HG03175 (cell line): ENCODE results near the gene TSEN2.
"Not testable (repeated sequence)": the region's sequence is repeated elsewhere in the genome, so short reads cannot be mapped to it uniquely, and the experiment has no call there.

Experiments used
- ATAC-seq: cut with Tn5 transposase; IDR thresholded peaks from one replicate; pipeline ENCODE4 v1.9.1; 2021; ENCODE audit warnings: mild to moderate bottlenecking, moderate library complexity; ENCODE audit not compliant: unreplicated experiment

Gene TSEN2

DNA sequence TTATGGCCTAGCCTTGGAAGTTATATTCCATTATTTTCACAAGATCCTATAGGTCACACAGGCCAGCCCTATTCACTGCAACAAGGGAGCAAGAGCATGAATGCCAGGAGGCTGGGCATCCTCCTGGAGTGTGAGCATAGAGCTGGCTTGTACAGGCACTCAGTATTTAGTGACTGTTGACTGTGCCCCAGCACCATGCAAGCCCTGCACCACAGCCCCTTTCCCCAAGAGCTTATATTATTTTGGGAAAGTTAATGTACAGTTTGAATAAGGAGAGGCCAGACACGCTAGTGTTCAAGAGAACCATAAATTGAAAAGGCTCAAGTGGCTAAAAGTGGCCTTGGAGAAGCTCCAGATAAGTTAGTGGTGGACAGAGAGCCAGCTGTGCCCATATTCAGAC is 32.3 kb upstream of the TSEN2 start:
- no peak for ATAC-seq

DNA sequence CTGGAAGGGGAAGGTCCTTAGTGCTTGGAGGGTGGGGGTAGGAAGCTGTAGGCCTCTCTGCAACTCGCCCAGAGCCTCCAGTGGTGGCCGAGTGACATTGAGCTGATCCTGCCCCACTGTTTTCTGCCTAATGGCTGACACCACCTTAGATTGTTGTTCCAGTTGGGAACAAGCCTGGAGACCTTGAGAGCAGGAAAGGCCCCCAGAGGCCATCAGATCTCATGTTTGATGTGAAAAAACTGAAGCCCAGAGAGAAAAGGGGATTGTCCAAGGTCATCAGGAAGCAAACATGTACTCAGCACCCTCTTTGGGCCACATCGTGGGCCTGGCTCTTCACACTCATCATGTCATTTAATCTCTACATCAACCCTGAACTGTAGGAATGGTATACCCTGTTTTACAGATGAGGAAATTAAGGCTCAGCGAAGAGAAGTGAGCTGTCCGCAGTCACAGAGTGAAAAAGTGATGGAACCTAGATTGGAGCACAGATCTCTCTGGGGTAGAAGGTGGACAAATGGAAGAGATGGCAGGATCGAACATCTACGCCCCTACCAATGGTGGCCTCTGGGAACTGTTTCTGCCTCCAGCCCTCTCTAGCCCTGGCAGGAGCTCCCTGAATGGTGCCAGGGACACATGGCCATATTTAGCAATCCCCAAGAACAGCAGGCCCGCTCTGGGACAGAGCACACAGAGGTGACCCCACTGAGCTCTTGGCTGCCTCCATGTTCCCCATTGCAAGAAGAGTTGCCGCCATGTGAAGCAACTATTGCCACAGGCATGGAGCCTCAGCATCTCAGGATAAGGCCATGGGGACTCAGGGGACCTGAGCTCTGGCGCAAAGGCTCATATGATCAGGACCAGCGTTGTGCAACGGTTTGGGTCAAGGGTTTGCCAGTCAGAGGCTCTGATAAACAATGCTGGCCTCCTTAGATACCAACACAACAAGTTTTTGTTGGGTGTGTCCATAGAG is 31.6 kb upstream of the TSEN2 start:
- ATAC-seq, result no peak

DNA sequence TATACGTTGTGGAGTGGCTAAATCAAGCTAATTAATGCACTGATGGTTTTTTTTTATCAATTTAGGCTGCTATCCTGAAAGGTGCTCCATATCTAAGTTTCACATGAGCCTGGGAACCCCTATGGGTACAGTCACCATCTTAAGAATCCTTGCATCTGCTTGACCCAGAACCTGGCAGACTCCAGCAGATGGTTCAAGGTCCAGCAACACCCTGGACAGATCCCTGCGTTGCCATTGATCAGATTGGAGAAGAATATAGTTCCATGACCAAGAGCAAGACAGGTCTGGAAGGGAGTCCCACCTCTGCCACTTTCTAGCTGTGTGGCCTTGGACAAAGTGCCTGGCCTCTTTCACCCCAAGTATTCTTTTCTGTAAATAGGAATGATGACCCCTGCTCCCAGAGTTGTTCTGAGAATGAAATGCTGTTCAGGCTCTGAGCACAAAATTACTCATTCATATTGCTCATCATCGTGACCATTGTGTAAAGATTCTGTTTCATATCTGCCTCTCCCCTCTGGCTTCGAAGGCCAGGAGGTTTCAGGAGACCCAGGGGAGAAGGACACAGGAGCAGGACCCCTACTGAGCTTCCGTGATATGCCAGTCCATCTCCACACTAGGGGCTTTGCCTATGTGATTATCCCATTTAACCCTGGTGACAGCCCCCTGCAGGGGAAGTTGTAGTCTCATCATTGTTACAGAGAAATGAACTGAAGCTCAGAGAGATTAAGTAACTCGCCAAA is 30.0 kb upstream of the TSEN2 start:
- ATAC-seq, result no peak

DNA sequence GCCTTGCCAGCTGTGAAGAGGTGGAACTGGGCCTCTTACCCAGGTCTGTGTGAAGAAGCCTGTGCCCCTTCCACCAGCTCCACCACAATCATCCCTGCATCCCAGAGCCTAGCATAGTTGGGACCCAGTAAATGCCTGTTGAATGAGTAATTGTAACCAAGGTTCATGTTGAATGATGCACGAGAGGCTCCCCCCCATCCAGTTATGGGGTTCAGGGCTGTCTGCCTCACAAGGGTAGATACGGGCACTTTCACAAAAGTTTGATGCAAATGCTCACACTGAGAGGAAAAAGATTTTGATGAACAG is 29.5 kb upstream of the TSEN2 start:
- no peak for ATAC-seq

DNA sequence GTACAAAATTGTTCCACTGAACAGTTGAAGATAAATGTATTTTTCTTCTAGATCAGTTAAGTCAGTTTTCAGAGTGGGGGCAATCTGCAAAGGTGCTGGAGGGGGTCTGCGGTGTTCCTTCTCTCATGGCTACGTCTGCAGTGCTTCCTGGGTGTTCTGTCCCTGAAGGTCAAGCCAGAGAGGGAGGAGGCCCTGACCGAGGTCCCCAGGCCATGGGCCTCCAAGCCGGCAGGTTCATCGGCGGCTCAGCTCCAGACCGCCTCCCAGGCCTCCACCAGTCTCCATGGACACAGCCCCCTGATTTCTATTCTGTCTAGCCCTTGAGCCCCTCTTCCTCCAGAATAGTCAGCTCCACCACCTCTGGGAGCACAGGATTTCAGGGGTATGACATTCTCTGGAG is 28.5 kb upstream of the TSEN2 start:
- no peak for ATAC-seq

DNA sequence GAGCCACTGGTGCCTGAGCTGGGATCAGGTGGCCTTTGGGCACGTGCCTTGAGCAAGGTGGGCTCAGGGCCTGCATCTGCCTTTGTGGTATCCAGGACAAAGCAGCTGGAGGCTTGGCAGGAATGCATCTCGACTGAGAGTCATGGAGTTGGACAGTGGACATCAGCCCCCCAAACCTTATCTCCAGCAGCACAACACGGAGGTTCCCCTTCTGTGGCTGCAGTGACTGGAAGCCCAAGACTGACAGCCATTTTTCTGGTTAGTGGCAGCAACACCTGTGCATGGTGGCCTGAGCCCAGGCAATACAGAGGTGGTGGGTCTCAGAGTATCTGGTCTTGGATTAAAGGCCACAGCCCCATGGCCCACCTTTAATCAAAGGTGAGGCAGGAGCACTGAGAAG is 27.8 kb upstream of the TSEN2 start:
- ATAC-seq, result no peak

DNA sequence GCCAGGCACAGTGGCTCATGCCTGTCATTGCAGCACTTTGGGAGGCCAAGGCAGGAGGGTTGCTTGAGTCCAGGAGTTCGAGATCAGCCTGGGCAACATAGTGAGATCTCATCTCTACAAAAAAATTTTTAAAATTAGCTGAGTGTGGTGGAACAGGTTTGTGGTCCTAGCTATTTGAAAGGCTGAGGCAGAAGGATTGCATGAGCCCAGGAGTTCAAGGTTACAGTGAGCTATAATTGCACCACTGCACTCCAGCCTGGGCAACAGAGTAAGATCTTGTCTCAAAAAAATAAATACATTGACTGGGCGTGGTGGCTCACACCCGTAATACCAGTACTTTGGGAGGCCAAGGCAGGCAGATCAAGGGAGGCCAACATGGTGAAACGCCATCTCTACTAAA is 26.9 kb upstream of the TSEN2 start:
- not testable (repeated sequence) for ATAC-seq

DNA sequence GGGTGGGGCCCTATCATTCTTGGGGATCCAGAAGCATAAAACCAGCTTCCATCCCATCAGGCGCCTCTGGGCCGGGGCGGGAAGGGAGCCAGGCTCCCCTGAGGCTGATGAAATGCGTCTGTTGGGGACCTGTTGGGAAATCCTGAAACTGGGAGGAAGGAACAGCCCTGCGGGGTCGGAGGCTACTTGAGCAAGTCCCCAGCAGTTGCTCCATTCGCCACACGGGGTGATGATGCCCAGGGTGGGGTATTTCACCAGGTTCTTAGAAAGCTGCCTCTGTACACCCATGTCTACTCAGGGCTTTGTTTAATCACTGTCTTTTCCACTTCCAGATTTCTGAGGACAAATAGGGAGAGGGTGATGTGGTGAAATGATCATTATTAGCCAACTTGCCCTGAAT is 25.4 kb upstream of the TSEN2 start:
- no peak for ATAC-seq

DNA sequence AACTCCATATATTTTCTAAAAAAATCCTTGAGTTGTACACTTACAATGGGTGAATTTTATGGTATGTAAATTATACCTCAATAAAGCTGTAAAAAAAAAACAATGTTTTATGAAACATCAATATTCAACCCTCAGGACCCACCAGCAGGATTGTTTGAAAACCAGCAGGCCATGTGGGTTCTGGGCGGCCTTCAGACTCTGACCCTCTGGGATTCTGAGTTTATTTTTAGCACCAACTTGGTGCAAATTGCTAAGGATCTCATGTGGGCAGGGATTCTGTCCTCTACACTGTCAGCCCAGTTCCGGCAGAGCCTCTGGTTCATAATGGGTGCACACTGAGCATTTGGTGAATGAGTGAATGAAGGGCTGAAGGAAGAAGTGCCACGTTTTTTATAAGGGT is 24.2 kb upstream of the TSEN2 start:
- no peak for ATAC-seq

DNA sequence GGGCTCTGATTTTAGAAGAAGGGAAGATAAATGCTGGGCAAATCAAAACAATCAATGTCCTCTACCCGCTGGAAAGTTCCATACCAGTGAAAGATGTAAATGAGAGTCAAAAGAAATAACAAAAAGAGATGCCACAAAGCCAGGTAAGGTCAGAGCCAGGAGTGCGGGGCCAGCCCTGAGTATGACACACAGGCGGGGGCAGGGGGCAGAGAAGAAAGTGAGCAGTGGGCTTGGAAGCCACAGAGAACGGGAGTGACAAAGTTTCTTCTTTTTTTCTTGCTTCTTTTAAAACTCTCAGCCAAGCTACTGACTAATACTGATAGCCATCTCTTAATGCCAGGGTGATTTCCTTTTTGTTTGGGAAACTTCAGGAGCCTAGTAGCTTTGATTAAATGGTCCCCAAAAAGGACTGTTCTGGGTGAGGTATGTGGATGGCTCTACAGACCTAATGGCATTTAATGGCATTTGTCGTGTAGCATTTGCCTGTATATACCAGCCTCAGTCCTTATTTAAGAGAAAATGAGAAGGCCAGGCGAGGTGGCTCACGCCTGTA is 23.1 kb upstream of the TSEN2 start:
- no peak for ATAC-seq

DNA sequence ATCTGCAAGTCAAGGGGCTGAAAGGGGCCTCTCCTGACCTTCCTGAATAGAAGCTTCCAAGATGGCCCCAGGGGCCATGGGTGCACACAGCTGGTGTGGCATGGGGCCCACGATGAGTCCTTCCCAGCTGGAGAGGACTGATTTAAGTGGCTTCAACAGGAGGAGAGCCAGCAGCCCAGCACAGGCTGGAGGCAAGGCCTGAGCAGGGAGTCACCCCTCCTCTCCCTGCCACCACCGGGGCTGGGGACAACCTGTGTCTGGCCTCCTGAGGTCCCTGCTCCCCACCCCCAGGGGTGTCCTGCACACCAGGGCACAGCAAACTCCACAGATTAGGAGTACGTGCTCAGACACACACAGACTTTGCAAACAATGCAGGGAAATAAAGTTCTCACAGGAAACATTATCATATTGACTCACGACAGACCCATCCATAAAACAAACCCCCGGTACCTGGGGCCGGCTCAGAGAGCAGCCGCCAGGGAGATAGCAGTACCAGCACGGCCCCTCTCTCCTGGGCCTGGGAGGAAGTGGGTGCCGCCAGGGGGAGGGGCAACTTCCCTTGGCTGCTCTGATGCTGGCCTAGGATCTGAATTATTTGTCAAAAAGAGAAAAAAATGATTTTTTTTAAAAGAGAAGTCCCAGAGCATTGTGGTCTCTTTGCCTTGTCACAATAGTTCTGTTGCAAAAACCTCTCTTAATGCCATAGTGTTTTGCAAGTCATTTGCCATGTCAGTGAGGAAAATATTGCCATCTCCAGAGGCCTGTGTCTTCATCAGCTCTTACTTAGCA is 21.9 kb upstream of the TSEN2 start:
- ATAC-seq, result no peak

DNA sequence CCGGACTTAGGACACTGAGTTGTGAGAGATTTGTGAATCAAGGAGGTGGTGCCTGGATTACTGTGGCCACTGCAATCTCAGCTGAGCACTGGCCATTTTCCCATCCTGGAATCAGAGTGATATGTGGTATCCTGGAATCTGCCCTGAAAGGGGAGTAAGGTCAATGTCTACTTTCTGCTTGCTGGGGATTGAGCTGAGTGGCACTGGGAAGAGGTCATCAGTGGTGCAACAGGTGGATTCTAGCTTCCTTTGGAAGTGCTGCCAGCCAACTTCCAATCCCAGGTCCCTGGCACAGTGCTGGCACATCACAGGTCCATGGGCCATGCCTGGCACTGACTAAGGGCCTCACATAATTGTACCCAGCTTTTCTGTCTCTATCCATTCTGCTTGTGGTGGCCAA is 20.6 kb upstream of the TSEN2 start:
- ATAC-seq, result no peak

DNA sequence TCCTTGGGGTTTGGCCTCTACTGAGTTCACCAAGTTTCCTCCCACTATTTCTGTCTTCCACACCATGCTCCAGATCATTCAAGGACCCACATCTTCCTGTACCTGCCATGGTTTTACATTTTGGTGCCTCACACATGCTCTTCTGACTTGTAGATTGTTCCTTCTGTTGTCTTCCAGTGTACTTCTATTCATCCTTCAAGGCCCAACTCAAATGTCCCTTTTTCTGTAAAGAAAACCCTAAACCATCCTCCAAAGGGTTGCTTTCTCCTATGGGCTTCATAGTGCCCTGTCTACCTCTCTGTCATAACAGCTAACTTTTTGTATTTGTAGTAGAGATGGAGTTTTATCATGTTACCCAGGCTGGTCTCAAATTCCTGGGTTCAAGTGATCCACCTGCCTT is 20.1 kb upstream of the TSEN2 start:
- ATAC-seq, result no peak

DNA sequence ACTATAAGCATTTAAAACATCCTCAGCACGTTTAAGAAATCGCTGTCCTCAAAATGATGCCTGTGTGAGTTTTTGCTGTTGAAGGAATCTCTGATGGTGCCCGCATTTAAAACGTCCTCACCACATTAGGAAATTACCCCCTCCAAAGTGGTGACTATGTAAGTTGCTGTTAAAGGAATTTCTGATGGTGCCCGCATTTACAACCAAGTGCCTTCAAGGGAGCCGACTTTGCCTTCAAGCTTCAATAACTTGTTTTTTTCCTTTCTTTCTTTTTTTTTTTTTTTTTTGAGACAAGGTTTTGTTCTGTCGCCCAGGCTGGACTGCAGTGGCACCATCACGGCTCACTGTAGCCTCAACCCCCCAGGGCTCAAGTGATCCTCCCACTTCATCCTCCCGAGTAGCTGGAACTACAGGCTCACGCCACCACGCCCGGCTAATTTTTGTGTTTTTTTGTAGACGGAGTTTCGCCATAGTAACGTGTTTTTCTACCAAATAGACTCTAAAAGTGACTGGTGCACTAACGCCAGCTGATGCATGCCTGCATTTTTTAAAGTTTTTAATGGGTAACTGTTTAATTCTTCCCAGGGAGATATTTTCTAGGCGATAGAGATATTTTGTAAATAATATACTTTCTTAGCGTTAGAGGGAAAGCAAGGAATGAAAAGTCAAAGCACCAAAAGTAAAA is 19.0 kb upstream of the TSEN2 start:
- no peak for ATAC-seq

DNA sequence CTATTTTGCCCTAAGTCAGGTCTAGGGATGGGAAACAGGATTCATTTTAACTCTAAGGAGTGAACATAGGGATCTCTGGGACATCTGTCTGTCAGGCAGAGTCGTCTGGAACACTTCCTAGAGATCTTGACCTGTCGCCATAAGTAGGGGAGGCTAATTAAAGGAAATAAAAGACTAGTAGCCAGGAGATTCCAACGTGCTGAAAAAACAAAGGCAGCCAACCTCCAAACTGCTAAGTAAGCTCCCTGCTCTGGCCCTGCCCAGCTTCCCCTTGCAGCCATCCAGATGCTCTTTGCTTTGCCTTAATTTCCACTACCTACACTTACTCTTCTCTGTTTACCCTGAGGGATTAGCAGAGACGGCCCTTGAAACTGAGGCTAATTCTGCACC is 18.4 kb upstream of the TSEN2 start:
- ATAC-seq, result no peak

DNA sequence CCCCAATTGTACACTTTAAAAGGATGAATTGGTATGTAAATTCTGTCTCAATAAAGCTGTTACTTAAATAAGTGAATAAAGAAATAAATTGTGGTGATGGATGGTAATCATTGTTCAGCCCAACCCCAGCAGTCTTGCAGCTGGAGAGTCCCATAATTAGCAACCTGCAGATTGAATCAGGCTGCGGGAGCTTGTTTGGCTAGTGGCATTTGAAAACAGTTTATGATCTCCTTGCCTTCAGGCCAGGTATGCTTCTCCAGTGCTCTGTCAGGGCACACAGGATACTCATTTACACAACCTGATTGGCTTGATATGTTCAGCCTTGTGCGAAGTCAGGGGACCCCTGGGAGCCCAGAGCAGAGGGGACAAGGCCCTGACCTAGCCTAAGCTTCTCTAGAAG is 16.5 kb upstream of the TSEN2 start:
- ATAC-seq, result no peak

DNA sequence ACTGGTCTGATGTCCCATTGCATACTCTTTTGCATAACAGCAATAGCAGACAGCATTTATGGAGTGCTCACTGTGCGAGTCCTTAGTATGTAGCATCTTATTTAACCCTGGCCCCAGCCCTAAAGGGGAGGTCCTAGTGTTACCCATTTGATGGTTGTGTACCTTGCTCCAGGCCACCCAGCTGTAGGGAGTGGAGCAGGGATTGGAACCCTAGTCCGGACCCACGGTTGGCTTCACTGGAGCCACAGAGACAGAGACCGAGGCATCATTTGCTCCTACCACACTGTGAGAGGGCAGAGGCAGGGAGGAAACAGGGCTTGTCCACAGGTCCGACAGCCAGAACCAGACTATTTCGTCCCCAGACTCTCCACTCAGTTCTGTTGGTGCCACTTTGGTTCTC is 16.0 kb upstream of the TSEN2 start:
- no peak for ATAC-seq

DNA sequence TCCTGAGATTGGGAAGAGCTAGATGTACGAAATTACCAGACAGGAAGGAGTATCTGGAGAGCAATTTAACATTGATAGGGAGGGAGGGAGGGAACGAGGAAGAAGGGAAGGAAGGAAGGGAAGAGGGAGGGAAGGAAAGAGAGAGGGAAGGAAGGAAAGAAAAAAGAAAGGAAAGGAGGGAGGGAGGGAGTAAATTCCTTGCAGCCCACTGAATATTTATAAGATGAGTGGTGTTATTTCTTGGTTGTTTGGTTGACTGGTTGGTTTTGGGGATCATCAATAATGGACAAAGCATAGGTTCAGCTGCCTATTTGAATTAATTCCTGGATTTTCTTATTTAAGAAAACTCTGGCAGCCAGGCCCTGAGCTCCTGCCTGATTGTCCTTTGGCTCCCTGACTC is 15.5 kb upstream of the TSEN2 start:
- no peak for ATAC-seq

DNA sequence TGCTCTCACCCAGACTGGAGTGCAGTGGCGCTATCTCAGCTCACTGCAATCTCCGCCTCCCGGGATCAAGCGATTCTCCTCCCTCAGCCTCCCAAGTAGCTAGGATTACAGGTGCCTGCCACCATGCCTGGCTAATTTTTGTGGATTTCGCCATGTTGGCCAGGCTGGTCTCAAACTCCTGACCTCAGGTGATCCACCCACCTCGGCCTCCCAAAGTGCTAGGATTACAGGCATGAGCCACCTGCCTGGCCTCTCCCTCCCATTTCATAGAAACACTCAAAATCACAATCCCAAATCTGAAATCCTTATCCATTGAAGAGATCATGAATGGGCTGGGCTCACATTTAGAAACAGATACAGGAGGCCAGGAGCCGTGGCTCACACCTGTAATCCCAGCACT is 15.1 kb upstream of the TSEN2 start:
- ATAC-seq, result not testable (repeated sequence)

DNA sequence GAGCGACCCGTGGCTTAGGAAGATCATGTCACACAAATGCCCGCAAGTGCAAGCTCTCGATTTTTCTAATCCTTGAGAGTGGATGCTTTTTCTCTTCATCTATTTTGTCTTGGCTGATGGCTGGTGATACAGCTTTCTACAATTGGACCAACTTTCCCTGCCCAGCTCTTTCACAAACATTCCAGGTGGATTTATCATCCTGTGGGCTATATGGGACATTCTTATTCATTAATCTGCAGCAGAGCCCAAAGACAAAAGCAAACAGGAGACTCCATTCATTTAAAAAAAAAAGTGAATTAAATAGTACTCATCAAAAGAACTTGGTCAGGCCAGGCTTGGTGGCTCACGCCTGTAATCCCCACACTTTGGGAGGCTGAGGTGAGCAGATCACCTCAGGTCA is 14.2 kb upstream of the TSEN2 start:
- ATAC-seq, result no peak

DNA sequence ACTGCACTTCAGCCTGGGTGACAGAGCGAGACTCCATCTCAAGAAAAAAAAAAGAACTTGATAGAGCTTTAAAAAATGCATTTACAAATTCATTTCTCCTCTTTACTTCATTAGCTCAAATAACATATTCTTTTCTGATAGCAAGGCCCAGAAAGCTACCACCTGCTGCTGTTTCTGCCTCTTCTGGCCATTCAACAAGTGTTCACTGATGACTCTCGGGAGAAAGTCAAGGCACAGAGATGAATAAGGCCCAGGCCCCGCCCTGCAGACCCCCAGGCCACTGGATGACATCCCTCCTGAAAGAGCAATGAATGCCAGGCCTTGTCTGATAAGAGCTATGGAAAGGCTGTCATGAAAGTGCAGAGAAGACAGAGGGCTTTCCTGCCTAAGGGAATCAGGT is 13.6 kb upstream of the TSEN2 start:
- ATAC-seq, result no peak
